ENCODE measurements around the gene ZNF664.

DNA sequence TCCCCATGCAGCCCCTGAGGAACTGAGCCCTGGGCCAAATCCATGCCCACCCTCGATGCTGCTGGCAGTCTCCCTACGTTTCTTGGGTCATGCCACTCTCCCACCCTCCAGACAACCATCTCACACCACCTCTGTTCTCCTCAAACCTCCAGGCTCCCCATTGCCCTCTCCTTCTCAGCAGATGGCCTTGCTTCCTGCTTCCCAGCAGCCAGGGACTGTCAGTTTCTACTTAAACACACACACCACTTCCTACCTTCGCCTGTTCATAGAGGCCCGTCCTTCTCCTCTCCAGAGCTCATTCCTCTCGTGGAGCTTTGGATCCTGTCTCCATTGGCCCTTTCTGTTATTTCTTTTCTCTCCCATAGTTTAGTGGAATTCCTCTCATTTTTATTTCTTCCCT, 27.1 kb downstream of the ZNF664 start:
- TF ChIP-seq, protein P1, sequence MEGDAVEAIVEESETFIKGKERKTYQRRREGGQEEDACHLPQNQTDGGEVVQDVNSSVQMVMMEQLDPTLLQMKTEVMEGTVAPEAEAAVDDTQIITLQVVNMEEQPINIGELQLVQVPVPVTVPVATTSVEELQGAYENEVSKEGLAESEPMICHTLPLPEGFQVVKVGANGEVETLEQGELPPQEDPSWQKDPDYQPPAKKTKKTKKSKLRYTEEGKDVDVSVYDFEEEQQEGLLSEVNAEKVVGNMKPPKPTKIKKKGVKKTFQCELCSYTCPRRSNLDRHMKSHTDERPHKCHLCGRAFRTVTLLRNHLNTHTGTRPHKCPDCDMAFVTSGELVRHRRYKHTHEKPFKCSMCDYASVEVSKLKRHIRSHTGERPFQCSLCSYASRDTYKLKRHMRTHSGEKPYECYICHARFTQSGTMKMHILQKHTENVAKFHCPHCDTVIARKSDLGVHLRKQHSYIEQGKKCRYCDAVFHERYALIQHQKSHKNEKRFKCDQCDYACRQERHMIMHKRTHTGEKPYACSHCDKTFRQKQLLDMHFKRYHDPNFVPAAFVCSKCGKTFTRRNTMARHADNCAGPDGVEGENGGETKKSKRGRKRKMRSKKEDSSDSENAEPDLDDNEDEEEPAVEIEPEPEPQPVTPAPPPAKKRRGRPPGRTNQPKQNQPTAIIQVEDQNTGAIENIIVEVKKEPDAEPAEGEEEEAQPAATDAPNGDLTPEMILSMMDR (IDR thresholded peaks at IDR 0.05): no peak
- TF ChIP-seq POLR2A (IDR thresholded peaks at IDR 0.05) (no peak), POLR2AphosphoS5 (IDR thresholded peaks at IDR 0.05) (no peak), EP300 (IDR thresholded peaks at IDR 0.05) (no peak)
